HG03520 (cell line): ENCODE measurements around the gene KCNMA1.

Source experiments
- ATAC-seq: cut with Tn5 transposase; IDR thresholded peaks from one replicate; pipeline ENCODE4 v1.9.1; 2021; ENCODE audit warnings: mild to moderate bottlenecking, moderate library complexity; ENCODE audit not compliant: unreplicated experiment

KCNMA1 gene

DNA sequence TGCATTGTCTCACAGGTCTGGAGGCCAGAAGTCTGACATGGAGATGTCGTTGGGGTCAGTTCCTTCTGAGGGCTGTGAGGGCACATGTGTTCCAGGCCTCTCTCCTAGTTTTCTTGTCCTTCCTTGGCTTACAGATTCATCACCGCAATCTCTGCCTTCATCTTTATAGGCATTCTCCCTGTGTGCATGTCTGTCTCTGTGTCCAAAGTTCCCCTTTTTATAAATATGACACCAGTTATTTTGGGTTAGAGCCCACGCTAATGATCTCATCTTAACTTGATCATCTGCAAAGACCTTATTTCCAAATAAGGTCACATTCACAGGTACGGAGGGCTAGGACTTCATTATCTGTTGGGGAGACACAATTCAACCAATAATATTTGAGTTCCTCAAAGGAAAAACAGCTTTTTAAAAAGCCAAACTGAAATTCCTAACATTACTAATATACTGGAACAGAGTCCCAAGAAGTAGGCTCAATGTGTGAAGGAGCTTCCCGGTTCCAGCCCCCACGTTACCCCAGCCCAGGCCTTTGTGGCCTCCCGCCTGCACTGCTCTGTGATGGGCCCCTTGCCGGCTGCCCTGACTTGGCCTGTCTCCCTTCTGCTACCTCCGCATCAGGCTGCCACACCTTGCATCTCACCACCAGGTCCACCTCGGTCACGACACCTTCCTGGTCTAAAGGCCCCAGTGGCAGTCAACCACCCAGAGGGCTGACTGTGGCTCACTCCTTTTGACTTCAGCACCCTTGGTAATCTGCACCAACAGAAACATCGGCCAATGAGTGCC is 142.7 kb downstream of the KCNMA1 start:
- no peak for ATAC-seq

DNA sequence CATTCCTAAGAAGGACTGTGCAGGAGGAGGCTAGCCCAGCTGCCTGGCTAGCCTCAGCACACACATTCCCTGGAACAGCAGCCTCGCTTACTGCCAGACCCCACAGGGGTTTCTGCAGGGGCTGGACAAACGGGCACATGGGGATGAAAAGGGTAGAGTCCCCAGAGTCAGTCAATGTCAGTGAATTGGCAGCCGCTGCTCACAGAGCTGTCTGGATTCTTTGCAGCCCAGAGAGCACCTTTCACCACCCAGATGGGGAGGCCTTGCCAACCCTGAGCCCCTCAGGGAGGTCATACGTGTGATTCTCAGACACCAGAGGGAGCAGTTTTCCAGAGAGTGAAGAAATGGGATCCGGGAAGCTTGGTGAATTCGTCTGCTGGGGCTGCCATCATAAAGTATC is 143.3 kb downstream of the KCNMA1 start:
- ATAC-seq, result no peak

DNA sequence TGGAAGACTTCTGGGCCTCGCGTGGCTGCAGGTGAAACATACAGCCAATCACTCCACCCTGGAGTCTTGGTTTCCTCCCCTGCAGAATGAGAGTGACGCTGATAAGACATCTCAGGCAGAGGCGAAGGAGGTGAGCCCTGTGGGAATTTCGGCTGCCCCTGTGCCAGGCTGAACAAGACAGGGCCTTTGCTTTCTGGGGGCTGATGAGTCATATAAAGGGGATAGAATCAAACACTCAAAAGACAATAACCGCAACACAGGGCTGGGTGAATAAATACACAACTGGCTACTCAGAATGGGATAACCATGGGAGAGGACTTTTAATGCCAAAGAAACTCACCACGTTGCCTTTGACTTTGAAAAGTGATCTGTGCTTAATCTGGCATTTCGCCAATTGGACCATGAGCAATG is 143.8 kb downstream of the KCNMA1 start:
- no peak for ATAC-seq

DNA sequence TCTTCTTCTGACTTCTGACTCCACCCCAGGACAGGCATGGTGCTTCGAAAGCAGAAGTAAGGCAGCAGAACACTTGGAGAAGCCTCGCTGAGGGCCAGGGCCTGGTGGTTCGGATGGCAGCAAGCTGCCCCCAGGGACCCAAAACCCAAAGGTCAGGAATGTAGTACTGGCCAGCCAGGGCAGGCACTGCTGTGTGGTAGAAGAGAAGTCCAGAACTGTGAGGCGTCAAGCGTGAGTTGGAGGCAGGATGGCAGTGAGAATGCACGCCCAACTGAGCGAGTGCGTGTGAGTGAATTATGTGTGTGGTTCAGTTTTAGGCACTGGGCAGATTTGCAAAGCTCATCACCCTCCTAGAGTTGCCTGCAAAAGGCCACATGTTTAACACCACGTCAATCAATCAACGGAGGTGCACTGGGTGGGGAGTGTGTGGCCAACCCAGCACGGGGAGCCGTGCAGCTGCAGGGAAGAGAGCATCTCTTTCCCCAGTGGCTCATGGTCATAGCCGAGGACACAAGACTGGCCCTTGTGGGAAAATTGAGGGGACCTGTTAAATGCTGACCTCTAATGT is 144.3 kb downstream of the KCNMA1 start:
- ATAC-seq, result no peak

DNA sequence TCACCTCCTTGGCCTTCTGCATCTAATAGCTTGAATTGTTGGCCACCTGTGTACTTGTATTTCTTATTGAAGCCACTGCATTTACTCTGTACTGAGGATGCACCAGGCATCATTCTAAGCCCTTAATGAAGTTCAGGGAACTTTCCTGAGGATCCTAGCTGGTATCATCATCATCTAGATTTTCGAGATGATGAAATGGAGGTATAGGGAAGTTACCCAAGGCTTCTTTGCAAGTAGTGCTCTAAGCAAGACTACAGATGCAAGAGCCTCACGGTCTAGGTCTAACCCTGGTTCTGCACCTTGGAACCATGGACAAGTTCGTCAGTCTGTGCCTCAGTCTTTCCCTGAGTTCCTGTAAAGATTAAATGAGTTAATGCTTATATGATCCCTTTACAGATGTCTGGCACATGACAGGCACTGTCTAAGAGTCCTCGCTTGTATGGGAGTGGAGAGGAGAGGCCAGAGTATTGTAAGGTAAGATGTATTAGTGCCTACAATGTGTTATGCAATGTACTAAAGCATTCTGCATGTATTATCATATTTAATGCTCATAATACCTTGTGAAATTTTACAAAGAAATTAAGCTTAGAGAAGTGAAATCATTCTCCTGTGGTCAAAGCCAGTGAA is 145.1 kb downstream of the KCNMA1 start:
- ATAC-seq, result no peak

DNA sequence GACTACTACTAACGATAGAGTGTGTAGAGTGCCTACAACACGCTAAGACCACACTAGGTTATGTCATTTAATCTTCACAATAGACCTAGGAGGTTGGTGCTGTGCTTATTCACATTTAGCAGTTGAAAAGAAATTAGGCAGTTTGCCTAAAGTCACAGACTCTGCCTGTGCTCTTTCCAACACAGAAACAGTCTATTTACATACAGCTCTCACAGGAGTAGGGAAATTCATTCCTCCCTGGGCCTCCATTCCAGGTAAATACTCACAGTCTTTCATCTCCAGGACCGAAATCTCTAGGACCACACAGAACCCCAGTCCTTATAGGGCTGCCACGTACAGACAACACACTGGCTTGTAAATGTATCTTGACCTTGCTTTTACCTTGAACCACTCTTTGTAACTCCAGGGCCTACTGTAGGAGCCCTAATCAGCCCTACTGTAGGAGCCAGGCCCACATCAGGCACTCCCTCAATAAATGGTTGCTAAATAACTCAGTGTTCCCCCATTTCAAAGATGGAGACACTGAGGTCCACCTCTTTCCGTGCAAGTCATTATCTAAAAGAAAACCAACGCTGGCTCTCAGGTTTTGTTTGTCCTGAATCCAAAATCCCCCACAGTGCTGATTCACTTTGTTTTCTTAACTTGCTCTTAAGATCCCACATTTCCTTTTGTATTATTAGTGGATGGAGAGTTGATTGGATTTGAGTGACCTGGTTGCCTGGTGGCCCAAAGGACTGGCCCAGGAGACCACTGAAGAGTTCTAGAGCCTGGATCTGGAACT is 146.9 kb downstream of the KCNMA1 start:
- ATAC-seq, result no peak

DNA sequence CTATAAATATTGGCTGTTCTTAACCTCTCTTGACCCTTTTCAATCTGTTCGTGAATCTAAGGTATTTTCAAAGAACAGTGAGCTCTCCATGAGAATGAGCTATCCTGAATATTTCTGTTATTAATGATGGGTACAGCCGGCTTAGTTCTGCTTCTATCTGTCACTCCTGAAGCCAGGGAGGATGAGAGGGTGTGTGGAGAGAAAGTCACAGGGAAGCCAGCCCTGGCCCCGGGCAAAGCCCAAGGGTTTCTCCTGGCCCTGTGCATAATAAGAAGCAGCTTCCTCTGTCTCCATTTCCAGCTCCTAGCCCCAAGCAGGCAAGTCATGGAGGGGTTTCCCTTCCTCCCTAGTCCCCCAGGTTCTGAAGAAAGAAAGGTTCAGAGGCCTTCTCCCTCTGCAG is 151.1 kb downstream of the KCNMA1 start:
- ATAC-seq, result no peak

DNA sequence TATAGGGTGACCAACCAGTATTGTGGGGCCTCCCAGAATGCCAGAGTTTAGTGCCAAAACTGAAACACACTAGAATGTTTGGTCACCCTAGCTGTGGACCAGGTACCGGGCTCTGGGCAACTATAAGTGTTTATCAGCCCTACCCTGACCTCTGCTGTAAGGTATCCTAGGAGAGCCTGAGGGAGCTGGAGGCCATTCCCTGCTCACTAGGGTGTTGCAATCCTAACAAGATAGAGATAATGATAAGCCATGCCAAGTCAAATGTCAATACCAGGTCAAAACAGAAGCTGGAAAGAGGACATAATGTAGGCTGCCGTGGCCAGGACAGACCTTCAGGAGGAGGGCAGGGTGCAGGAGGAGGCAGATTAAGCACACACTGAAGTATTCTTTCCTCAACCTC is 151.8 kb downstream of the KCNMA1 start:
- ATAC-seq, result no peak

DNA sequence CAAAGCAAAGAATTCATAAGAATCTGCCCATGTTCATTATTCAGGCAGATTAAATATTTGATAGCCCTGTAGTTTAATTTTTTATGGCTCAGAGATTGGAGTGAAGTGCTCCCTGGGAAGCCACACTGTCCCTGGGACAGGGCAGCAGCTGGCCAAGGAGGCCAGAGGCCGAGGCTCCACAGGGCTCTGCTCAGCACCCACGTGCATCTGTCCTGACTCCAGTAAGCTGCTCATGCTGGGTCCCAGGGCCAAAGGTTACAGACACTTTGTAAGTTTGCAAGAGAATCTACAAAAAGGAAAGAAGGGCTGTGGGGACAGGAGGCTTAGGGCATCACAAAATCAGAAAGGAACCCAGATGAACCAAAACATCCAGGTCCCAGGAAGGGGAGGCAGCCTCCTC is 155.5 kb downstream of the KCNMA1 start:
- no peak for ATAC-seq

DNA sequence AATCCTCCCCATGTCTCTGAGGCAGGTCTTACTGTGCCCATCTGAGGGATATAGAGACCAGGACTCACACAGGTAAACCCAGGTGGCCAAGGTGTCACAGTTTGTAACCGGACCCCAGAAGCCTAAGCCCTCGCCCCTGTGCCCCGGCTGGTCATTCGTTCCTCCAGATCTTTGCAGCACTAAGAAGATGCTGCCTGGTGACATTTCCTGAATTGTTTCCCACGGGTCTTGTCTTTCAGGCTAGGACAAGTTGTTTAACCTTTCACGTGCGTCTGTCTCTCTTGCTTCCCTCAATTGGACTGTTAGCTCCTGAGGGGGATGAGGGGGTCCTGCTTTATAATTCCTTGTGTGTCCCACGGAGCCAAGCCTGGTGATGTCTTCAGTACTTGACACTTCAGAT is 158.0 kb downstream of the KCNMA1 start:
- ATAC-seq, result no peak

DNA sequence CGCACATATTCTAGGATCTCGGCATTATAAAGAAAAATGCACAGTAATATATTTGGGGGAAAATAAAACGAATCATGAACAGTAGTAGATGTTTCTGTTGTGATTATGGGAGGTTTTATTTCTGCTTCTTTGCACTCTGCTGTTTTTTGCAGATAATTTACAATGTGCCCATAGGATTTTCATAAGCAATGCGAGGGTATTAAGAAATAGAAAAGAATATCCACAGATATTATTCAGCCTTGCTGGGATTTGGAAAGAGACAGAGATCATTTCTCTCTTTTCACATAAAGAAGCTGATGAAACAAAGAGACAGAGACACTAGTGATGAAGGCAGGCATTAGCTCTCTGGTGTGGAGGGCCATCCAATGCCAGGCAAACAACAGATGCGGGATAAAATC is 158.6 kb downstream of the KCNMA1 start:
- no peak for ATAC-seq

DNA sequence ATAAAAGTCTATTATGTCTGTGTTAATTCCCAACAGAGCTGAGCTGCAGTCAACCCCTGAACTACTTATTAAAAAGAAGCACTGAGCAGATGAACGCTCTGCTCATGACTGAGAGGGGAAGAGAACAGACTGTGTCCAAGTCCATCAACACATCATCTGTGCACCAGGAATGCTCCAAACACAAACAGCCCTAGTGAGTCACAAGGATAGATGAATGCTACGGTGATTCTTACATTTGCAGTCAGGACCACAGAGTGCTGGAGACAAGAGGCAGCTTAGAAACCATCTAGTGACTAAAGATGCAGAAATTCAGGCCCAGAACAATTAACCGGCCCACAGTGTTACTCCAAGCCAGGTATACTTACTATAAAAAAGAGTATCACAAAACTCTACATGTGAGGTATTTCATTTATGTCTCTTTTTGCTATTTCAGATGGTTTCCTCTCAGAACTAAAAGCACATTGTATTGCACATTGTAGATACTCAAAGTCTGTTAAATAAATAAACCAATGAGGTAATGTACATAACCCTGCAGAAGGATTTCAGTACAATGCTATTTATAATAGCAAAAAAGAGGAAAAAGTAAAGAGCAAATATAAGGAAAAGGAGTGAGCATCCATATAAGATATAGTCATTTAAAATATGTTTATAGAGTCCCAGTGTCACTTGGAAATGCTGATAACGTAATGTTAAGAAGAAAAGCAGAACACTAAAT is 159.2 kb downstream of the KCNMA1 start:
- no peak for ATAC-seq

DNA sequence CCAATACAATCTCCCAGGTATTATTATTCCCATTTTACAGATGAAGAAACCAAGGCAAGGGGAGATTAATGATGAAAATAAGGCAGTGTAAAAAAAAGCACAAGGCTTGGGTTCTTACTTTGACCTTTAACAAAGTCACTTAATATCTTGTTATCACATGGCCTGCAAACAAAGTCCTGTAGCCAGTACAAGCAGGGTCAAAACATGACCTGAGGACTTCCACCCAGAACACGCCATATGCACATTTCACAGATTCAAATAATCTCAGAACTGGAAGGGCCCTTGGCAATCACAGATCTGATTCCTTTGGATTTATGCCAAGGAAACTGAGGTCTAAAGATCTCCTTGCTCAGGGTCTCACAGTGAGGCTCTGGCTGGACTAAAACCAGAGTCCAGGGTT is 162.1 kb downstream of the KCNMA1 start:
- no peak for ATAC-seq

DNA sequence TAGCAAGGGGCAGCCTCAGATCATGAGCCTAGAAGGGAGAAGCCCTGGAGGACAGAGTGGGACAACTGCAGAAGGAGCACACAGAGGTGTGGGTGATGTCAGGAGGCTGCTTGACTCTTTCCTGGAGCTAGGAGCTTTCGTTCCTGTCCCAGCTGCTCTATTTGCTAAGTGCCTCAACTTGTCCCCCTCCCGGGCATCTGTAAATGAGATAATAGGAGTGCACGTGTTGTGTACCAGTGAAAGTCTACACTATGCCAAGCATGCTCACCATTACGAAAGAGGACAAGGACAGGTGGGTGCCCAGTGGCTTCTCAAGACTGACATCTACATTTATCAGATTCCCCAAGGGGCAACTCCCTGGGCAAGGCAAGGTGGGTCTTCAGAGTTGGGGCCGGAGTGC is 162.7 kb downstream of the KCNMA1 start:
- no peak for ATAC-seq

DNA sequence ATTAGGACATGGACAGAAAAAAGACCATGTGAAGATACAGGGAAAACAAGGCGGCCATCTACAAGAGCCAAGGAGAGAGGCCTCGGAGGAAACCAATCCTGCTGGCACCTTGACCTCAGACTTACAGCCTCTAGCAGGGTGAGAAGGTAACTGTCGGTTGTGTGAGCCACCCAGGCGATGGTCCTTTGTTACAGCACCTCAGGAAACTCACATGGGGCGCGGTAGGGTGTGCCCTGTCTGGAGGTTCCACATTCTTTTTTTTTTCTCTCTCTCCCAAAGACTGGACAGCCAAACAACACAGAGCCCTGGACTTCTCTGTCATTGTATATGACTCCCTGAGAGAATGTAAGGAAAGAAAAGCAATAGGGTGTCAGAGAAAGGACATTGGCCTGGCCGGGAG is 163.2 kb downstream of the KCNMA1 start:
- ATAC-seq, result no peak

DNA sequence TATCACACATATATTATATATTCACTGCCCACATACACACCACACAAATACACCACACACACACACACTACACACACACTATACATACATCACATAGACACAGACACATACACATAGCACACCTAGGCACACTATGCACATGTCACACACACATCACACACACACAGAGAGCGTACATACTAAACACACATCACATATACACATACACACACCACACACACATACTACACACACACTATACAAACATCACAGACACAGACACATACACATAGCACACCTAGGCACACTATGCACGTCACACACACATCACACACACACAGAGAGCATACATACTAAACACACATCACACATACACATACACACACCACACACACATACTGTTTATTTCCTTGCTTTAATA is 165.5 kb downstream of the KCNMA1 start:
- no peak for ATAC-seq

DNA sequence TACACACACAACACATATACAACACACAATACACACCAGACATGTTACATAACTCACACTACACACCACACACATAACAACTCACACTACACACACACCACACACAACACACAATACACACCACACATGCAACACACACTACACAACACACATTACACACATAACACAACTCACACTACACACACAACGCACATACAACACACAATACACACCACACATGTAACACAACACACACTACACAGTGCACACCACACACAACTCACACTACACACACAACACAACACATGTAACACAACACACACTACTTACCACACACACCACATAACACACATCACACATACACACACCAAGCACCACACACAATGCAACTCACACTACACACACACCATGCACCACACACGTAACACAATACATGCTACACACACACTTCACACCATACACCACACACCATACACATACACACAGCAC is 166.5 kb downstream of the KCNMA1 start:
- no peak for ATAC-seq

DNA sequence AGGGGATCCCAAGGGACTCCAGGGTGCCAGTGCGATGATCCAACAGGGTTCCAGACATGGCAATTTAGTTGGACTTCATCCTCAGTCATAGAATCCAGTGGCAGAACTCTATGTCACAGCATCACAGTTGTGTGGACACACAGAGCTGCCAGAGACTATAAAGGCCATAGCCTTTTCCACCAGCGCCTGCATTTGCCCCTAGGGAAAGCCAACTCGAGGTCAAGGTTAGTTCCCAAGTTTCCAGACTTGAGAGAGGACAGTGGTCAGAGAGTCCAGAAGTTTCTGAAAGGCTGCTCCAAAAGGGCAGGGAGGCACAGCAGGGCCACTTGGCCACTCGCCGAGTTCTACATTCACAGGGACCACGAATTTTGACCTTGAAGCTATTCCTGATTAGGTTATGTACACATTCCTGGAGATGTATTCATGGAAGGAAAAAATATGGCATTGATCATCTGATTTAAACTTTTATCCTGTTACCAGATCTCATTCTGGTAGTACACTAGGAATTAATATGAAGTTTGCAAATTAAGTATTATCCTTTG is 170.1 kb downstream of the KCNMA1 start:
- ATAC-seq, result no peak

DNA sequence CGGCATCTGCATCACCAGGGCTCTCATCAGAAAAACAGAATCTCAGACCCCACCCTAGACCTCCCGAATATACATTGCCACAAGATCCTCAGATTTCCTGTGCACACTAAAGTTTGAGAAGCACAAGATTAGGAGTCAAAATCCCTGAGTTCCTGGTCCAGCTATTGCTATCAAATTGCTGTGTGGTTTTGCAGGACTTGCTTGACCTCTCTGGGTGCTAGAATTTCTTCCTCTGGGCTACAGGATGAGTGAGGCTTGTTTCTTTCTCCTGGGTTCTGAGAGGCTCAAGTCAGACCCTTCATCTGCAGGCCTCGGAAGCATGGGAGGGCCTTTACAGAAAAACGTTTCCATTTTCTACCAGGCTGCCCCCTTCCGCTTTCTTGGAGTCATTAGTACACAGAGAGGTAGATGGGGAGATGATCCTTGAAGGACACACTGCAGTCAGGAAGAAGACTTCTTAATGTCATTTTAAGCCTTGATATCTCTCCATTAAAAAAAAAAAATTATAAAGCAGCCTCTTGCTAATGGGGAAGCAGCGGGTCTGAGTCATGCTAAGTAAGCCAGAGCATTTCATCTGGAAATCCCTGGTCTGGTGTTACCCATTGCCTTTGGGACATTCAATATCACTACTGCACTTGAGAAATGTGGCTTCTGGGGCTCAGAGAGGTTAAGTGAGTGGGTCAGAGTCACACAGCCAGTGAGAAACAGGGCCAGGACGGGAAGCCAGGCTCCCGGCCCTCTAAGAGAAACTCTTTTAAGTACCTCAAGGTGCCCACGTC is 173.5 kb downstream of the KCNMA1 start:
- ATAC-seq, result no peak

DNA sequence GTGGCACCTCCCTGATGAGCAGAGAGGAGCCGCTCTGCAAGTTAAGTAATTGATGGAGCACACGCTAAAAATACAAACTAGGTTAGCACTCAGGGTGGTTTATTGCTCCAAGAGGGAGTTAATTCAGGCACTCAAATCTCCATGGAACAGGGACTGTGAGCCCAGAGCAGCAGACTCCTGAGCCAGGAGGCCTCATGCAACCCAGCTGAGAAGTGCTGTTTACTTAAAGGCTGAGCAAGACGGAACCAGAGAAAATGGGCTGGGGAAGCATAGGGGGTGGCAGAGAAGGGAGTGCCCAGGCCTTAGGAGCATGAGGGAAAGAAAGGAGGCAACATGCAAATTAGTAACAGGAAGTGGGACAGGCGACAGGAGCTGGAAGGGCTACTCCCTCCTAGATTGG is 174.1 kb downstream of the KCNMA1 start:
- no peak for ATAC-seq
